Left colon (tissue), 2 donors: ENCODE results near the gene AGPAT3. TPM values are rescaled to one million over a fixed set of nuclear protein-coding genes. Genes with fewer than 3 reads are reported as not detected.
A peak's percentile ranks its signal among the peaks of the same experiment; 100 is the strongest.

ENCODE experiments used
- ATAC-seq: fragments of 200-7000 bp; cut with Tn5 transposase; one replicate; pipeline ENCODE4 v1.9.1; 2020; ENCODE audit warnings: mild to moderate bottlenecking, moderate library complexity
- DNase-seq, 2 donors: peaks; one replicate each; pipeline ENCODE4 v3.0.0-alpha.2; 2020
- intact Hi-C, 2 donors: fragments of 100-400 bp; cut with DNase I in 1 of 2; cut with micrococcal nuclease in 1 of 2; formaldehyde crosslinking; loops; one replicate each; pipeline versions ENCODE4 v1.11.2 to v1.14.0; 2022; cut with DNase I, micrococcal nuclease
- total RNA-seq, 2 donors: library from RNA; stranded (reverse); fragmentation: NEBNext Ultra II Directional; extraction: Animal tissue kit (Norgen Biotek cat#: 25700); gene quantifications; one replicate each; pipeline ENCODE4 v1.2.1, GENCODE V29; 2021
- donor health status: DM: no; HTN: no; CAD: no.
- donor health status: DM: yes; HTN: yes; CAD: no.

Gene AGPAT3
- total RNA-seq, 2 donors from 2014 or later, result 97.5 to 105 TPM

- intact Hi-C loops, result no loop called here
- peak; percentile 40 for ATAC-seq
Measured at GRCh38 chr21:44013380-44014088, 148.5 kb downstream of the AGPAT3 start.

DNA sequence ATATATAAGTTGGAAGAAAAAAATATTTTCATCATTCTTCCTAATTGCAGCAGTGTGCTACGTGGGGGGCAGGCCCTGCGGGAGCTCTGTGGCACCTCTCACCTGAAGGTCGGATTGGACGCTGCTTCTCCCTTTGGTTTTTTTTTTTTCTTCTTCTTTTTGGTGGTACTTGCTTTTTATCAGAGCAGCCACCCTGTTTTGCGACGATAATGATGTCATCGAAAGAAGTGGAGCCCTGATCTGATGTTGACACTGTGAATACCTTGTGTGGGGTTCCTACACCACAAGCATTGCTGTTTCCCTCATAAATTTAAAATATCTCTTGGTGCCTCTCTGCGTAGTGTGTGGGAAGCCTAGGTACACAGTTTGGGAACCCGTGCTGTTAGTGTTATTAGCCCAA, 152.6 kb downstream of the AGPAT3 start:
- no peak for ATAC-seq
- DNase-seq, result no peak
- intact Hi-C loops, result no loop called here

More at GRCh38 chr21:44013380-44014088, 148.5 kb downstream of the AGPAT3 start:
- peak in 1 of 2 donors; percentile 33 for DNase-seq

GRCh38 chr21:44018127-44018526, 153.1 kb downstream of the AGPAT3 start:
- no peak for DNase-seq
- no peak for ATAC-seq
- intact Hi-C loops, result no loop called here

DNA sequence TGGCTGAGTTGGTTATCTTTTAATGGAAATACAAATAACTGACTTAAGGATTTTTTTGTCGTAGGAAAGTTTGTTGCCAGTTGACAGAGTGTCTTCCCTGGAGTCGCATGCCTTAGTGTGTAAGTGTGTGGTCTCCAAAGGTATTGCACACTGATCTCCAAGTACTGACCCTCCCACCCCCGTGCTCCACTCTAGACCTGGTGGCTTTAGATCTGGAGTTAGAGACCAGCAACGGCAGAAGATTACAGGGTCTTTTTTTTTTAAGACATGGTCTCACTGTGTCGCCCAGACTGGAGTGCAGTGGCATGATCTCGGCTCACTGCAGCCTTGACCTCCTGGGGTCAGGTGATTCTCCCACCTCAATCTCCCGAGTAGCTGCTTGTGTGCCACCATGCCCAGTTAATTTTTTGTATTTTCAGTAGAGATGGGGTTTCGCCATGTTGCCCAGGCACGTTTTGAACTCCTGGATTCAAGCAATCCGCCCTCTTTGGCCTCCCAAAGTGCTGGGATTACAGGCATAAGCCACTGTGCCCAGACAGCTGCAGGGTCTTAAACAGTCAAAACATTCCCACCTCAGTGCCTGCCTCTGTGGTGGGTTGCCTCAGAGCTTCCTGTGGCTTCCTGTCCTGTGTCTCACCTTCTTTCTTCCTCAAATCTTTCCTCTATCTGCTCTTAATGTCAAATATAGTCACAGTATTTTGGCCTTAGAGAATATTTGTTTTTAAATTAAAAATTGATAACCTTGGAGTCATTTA, 154.0 kb downstream of the AGPAT3 start:
- intact Hi-C loops, result no loop called here
- ATAC-seq (no peak), DNase-seq (no peak)

DNA sequence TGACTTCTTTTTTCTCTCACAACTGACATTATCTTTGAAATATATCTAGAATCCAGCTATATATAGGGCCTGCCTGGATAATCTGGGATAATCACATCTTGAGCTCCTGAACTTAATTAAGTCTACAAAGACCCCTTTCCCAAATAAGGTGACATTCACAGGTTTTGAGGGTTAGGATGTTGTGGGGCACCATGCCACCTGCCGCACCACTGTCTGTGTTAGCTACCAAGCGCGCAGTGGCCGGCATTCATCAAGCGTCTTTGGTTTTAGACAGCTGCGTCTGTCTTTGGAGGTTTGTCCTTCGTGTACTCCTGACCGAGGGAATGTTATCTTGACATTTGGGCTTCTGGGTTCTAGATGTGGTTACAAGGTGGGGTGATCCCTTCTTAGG, 154.5 kb downstream of the AGPAT3 start:
- no peak for DNase-seq
- intact Hi-C loops, result no loop called here
- no peak for ATAC-seq

DNA sequence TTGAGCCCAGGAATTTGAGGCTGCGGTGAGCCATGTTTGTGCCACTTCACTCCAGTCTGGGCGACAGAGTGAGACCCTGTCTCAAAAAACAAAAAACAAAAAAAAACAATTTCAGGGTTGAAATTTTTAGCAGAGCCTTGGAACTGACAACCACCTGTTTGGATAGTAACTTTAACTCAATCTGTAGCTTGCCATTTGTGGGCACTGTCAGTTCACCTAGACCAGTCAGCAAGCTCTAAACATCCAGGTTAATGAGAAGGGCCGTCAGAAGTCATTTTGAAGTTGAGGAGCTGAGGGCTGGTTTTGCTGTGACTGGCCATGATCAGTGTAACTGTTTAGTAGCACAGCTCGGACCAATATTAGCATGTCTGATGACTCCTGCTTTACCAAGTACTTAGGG, 155.5 kb downstream of the AGPAT3 start:
- intact Hi-C loops, result no loop called here
- no peak for ATAC-seq
- no peak for DNase-seq

- intact Hi-C loops, result no loop called here
- no peak for ATAC-seq
- no peak for DNase-seq
Measured at GRCh38 chr21:44021064-44021463, 156.0 kb downstream of the AGPAT3 start.

DNA sequence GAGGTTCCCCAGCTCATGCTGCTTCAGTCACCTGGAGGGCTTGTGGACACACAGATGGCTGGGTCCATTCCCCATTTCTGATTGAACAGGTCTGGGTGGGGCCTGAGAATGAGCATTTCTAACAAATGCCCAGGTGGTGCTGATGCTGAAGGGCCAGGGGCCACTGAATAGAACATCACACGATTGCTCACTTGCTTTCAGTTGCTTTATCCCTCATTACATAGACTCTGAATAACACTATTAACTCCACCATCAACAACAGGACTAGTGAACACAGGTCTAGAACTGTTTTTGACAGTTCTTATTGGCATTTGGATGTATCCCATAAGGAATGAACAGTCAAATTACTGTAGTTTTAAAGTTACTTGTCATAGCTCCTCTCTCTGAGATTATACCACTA, 159.2 kb downstream of the AGPAT3 start:
- ATAC-seq (no peak), DNase-seq (no peak)
- intact Hi-C loops, result no loop called here

GRCh38 chr21:44024887-44025353, 159.9 kb downstream of the AGPAT3 start:
- intact Hi-C loops, result no loop called here
- DNase-seq (no peak), ATAC-seq (no peak)

DNA sequence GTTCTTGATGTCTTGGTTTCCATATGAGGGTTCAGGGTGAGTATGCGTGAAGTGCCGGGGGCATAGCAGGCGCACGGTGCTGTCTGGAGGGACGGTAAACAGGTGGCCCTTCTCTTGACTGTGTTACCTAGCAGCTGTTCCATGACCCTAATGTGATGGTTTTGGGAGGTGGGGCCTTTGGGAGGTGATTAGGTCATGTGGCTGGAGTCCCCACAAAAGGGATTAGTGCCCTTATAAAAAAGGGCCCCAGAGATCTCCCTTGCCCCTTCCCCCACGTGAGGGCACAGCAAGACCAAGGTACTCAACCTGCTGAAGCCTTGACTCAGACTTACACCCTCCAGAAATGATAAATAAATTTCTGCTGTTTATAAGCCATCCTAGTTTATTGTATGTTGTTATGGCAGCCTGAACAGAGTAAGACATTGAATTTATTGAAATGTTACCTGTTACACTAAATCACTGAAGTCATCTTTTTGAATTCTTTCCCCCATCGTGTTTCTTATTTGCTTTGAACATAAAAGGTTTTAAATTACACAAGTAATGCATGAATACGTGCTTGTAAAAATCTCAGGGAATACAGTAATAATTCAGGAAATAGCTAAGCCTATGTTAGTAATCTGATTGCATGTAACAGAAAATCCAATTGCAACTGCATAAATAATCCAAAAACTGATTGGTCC, 162.7 kb downstream of the AGPAT3 start:
- intact Hi-C loops, result no loop called here
- DNase-seq (no peak), ATAC-seq (no peak)

GRCh38 chr21:44028287-44028659, 163.2 kb downstream of the AGPAT3 start:
- no peak for ATAC-seq
- DNase-seq, result no peak
- intact Hi-C loops, result no loop called here

- no peak for DNase-seq
- intact Hi-C loops, result no loop called here
- no peak for ATAC-seq
Measured at GRCh38 chr21:44029460-44030087, 164.6 kb downstream of the AGPAT3 start.

GRCh38 chr21:44035244-44035643, 170.2 kb downstream of the AGPAT3 start:
- ATAC-seq, result no peak
- no peak for DNase-seq
- intact Hi-C loops, result no loop called here

Other genes with a start within 250 kb of the AGPAT3 start
- gene HSF2BP, start 205.7 kb upstream of the AGPAT3 start, total RNA-seq, result under 1 TPM; 0.42 to 0.49 TPM
- gene RRP1B, start 205.7 kb upstream of the AGPAT3 start, total RNA-seq, result 10 to 100 TPM; 11.4 to 16.2 TPM
- gene PDXK, start 146.1 kb upstream of the AGPAT3 start, total RNA-seq, result 100 to 1,000 TPM; 144 to 188 TPM
- gene CSTB, start 88.9 kb upstream of the AGPAT3 start, total RNA-seq, result 10 to 100 TPM; 69.1 to 74.4 TPM
- gene RRP1, start 75.6 kb upstream of the AGPAT3 start, total RNA-seq, result 10 to 100 TPM; 13.0 to 18.5 TPM
- gene TRAPPC10, start 147.1 kb downstream of the AGPAT3 start, total RNA-seq, result 10 to 100 TPM; 63.6 to 69.4 TPM
- 1 to 10 TPM; 1.7 to 7.2 TPM for gene PWP2, start 242.2 kb downstream of the AGPAT3 start, total RNA-seq